Central memory CD8-positive, alpha-beta T cell (primary cell): ENCODE results near the gene IL1F10.

ENCODE experiments used
- ATAC-seq: fragments of 150-1000 bp; cut with Tn5 transposase; replicated peaks from 2 replicates; pipeline ENCODE4 v1.10.0; 2022; ENCODE audit warnings: mild to moderate bottlenecking, moderate FRiP score, moderate number of reproducible peaks; ENCODE audit not compliant: poor library complexity, severe bottlenecking; ENCODE audit errors: extremely low read depth
- DNase-seq, 2 donors: peaks; one replicate each; pipeline ENCODE4 v3.0.0; 2021; ENCODE audit warnings: low spot score in 2 of 2
- H3K27ac Mint-ChIP-seq: one replicate; pipeline ENCODE4 v1.8.0; 2022; ENCODE audit warnings: low read depth, mild to moderate bottlenecking, moderate library complexity, mixed read lengths
- H3K27me3 Mint-ChIP-seq: one replicate; pipeline ENCODE4 v1.8.0; 2022; ENCODE audit warnings: mixed read lengths
- H3K36me3 Mint-ChIP-seq: one replicate; pipeline ENCODE4 v1.8.0; 2022; ENCODE audit warnings: mild to moderate bottlenecking, moderate library complexity, mixed read lengths; ENCODE audit not compliant: insufficient read depth
- H3K4me1 Mint-ChIP-seq: one replicate; pipeline ENCODE4 v1.8.0; 2022; ENCODE audit warnings: mixed read lengths
- H3K4me3 Mint-ChIP-seq: one replicate; pipeline ENCODE4 v1.8.0; 2022; ENCODE audit warnings: mild to moderate bottlenecking, moderate library complexity, mixed read lengths
- H3K9me3 Mint-ChIP-seq: one replicate; pipeline ENCODE4 v1.8.0; 2022; ENCODE audit warnings: mixed read lengths

The IL1F10 gene

GRCh38 chr2:113077921-113078320 lies 10.2 kb downstream of the IL1F10 start:
- no peak for ATAC-seq
- Mint-ChIP-seq H3K4me3 (no peak overlapping the region), H3K27me3 (peaks cover 34% of the 10 kb centered on the region), H3K27ac (no peak overlapping the region), H3K36me3 (no peaks in the 10 kb centered on the region), H3K4me1 (peaks cover 7% of the 10 kb centered on the region), H3K9me3 (no peaks in the 10 kb centered on the region)
- no peak for DNase-seq

- Mint-ChIP-seq H3K9me3 (no peaks in the 10 kb centered on the region), H3K4me3 (no peak overlapping the region), H3K27me3 (peaks cover 34% of the 10 kb centered on the region), H3K36me3 (no peaks in the 10 kb centered on the region), H3K4me1 (peaks cover 7% of the 10 kb centered on the region), H3K27ac (no peak overlapping the region)
- ATAC-seq (no peak), DNase-seq (no peak)
These were observed 10.6 kb downstream of the IL1F10 start for GRCh38 chr2:113078350-113078839.

- no peak for ATAC-seq
- Mint-ChIP-seq H3K36me3 (no peaks in the 10 kb centered on the region), H3K9me3 (no peaks in the 10 kb centered on the region), H3K27me3 (peaks cover 34% of the 10 kb centered on the region), H3K4me3 (no peak overlapping the region), H3K4me1 (peaks cover 7% of the 10 kb centered on the region), H3K27ac (no peak overlapping the region)
- DNase-seq, result no peak
These were observed 11.4 kb downstream of the IL1F10 start for GRCh38 chr2:113079131-113079530.

- Mint-ChIP-seq H3K27ac (no peak overlapping the region), H3K4me1 (peaks cover 2% of the 10 kb centered on the region), H3K9me3 (no peaks in the 10 kb centered on the region), H3K4me3 (no peak overlapping the region), H3K27me3 (peaks cover 27% of the 10 kb centered on the region), H3K36me3 (no peaks in the 10 kb centered on the region)
- DNase-seq (no peak), ATAC-seq (peak; percentile 43)
These were observed 12.4 kb downstream of the IL1F10 start for GRCh38 chr2:113080134-113080533.

- no peaks in the 10 kb centered on the region for H3K4me1 Mint-ChIP-seq
- H3K9me3 Mint-ChIP-seq, result no peaks in the 10 kb centered on the region
- no peaks in the 10 kb centered on the region for H3K36me3 Mint-ChIP-seq
- ATAC-seq (no peak), DNase-seq (no peak)
- H3K4me3 Mint-ChIP-seq, result no peak overlapping the region
- peaks cover 30% of the 10 kb centered on the region for H3K27me3 Mint-ChIP-seq
- no peak overlapping the region for H3K27ac Mint-ChIP-seq
These were observed 13.9 kb downstream of the IL1F10 start for GRCh38 chr2:113081488-113082210.

GRCh38 chr2:113083296-113083695 lies 15.5 kb downstream of the IL1F10 start:
- DNase-seq (no peak), ATAC-seq (no peak)
- Mint-ChIP-seq H3K27ac (no peak overlapping the region), H3K36me3 (no peaks in the 10 kb centered on the region), H3K27me3 (peaks cover 18% of the 10 kb centered on the region), H3K4me3 (no peak overlapping the region), H3K9me3 (no peaks in the 10 kb centered on the region), H3K4me1 (no peaks in the 10 kb centered on the region)

GRCh38 chr2:113084249-113085000 lies 16.7 kb downstream of the IL1F10 start:
- H3K27ac Mint-ChIP-seq, result no peak overlapping the region
- H3K27me3 Mint-ChIP-seq, result peaks cover 14% of the 10 kb centered on the region
- no peak for DNase-seq
- no peaks in the 10 kb centered on the region for H3K9me3 Mint-ChIP-seq
- no peak overlapping the region for H3K4me3 Mint-ChIP-seq
- no peaks in the 10 kb centered on the region for H3K4me1 Mint-ChIP-seq
- ATAC-seq, result no peak
- no peaks in the 10 kb centered on the region for H3K36me3 Mint-ChIP-seq

GRCh38 chr2:113085542-113085941 lies 17.8 kb downstream of the IL1F10 start:
- ATAC-seq, result no peak
- H3K4me3 Mint-ChIP-seq, result no peak overlapping the region
- H3K36me3 Mint-ChIP-seq, result no peaks in the 10 kb centered on the region
- DNase-seq, result no peak
- H3K27me3 Mint-ChIP-seq, result peaks cover 6% of the 10 kb centered on the region
- H3K27ac Mint-ChIP-seq, result no peak overlapping the region
- no peaks in the 10 kb centered on the region for H3K4me1 Mint-ChIP-seq
- no peaks in the 10 kb centered on the region for H3K9me3 Mint-ChIP-seq

GRCh38 chr2:113088213-113088992 lies 20.6 kb downstream of the IL1F10 start:
- Mint-ChIP-seq H3K27me3 (peaks cover 6% of the 10 kb centered on the region), H3K4me3 (no peak overlapping the region), H3K4me1 (no peaks in the 10 kb centered on the region), H3K36me3 (no peaks in the 10 kb centered on the region), H3K27ac (no peak overlapping the region), H3K9me3 (no peaks in the 10 kb centered on the region)
- DNase-seq (no peak), ATAC-seq (no peak)

GRCh38 chr2:113089916-113090315 lies 22.1 kb downstream of the IL1F10 start:
- no peak for ATAC-seq
- Mint-ChIP-seq H3K36me3 (no peaks in the 10 kb centered on the region), H3K27ac (no peak overlapping the region)

GRCh38 chr2:113091231-113091896 lies 23.6 kb downstream of the IL1F10 start:
- Mint-ChIP-seq H3K27me3 (peaks cover 10% of the 10 kb centered on the region), H3K27ac (no peak overlapping the region), H3K9me3 (no peaks in the 10 kb centered on the region), H3K4me1 (no peaks in the 10 kb centered on the region), H3K36me3 (no peaks in the 10 kb centered on the region), H3K4me3 (no peak overlapping the region)
- DNase-seq (no peak), ATAC-seq (no peak)

More at GRCh38 chr2:113089916-113090315, 22.1 kb downstream of the IL1F10 start:
- Mint-ChIP-seq H3K4me3 (no peak overlapping the region), H3K27me3 (peaks cover 9% of the 10 kb centered on the region), H3K4me1 (no peaks in the 10 kb centered on the region), H3K9me3 (no peaks in the 10 kb centered on the region)
- no peak for DNase-seq
